ENCODE results near the gene VASH1.

The VASH1 gene

DNA sequence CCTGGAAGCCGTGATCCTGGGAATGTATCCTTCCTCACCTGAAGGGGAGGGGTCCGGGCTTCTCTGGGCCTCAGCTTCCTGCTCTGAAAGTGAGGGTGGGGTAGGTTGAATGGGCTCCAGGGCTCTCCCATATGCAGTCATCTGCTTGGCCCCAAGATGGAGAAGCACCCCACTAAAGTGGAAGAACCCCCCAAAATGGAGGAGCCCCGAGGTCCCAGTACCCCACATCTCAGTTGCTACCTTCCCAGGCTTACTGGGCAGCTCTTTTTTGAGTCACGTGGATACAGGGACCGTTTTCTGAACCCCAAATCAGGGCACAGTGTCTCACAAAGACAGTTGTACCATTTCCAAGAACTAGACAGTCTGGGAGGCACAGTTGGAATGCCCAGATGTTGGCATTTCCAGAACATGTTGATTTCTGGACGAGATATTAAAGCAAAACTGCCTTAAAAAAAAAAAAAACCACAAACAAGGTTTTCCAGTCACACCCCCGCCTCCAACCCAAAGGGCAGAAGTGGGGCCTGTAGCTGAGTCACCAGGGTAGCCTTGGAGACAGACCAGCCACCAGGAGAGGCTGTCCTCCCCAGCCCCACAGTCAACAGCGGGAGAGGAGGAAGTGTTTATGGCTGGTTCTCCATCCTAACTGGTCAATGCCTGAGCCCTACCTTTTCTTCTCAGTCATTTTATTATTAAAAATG lies 12.1 kb downstream of the VASH1 start:
- Histone ChIP-seq H3K4me1 (ENCODE audit: control insufficient read depth, insufficient read depth, low read length) (peaks cover 9% of the 10 kb centered on the region), H3K27me3 (ENCODE audit: control insufficient read depth in 1 of 2, insufficient read depth in 2 of 2, low read length in 2 of 2) (no peaks in the 10 kb centered on the region), H3K4me3 (ENCODE audit: low read length in 2 of 2) (no peak overlapping the region), H3K27ac (ENCODE audit: low read length) (peak overlapping the region; percentile 64), H3K36me3 (ENCODE audit: control insufficient read depth in 2 of 2, insufficient read depth in 2 of 2, low read length in 2 of 2) (no peaks in the 10 kb centered on the region), H3K9ac (ENCODE audit: low read length in 2 of 2) (no peak overlapping the region), H3K9me3 (ENCODE audit: control insufficient read depth in 2 of 2, low read length in 2 of 2) (no peaks in the 10 kb centered on the region)

DNA sequence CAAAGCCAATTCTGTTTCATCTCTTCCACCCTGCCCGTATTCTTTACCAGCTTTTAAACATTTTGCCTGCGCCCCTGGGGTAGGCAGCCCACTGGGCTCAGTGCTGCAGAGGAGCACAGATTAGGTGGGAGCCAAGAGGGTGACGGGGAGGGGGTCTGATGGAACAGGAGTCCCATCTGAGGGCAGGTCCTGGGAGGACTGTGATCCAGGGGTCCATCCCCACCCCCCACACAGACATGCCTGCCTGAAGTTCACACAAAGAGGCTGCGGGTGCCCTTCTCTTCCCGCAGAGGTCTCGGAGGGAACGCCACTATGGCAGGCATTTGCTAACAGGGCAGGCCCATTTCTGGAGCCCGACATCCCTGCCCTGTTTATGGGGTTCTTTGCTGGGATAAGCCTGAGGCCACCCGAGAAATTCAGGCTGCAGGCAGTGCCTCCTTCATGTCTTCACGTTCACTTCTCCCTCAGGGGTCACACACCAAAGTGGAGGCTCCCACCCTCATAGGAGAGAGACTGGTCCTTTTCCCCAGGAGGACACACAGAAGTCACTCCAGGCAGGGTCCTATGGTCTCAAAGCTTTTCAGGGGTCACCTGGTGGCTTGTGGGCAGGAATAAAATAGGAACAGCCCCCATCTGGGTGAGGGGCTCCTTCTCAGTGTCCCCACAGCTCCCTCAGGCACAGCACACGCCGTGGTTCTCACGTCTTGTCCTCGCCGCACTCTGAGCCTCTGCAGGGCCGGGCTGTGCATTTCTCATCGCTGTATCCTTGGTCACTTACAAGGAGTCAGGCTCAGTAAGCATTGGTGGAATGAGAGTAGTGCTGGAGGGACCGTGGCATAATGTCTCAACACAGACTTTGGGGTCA lies 12.9 kb downstream of the VASH1 start:
- H3K27ac ChIP-seq (ENCODE audit: low read length): no peak overlapping the region
- H3K36me3 ChIP-seq (ENCODE audit: control insufficient read depth in 2 of 2, insufficient read depth in 2 of 2, low read length in 2 of 2): no peaks in the 10 kb centered on the region
- no peak overlapping the region for H3K4me3 ChIP-seq (ENCODE audit: low read length in 2 of 2)
- peaks cover 9% of the 10 kb centered on the region for H3K4me1 ChIP-seq (ENCODE audit: control insufficient read depth, insufficient read depth, low read length)
- H3K27me3 ChIP-seq (ENCODE audit: control insufficient read depth in 1 of 2, insufficient read depth in 2 of 2, low read length in 2 of 2): no peaks in the 10 kb centered on the region
- H3K9ac ChIP-seq (ENCODE audit: low read length in 2 of 2): no peak overlapping the region
- H3K9me3 ChIP-seq (ENCODE audit: control insufficient read depth in 2 of 2, low read length in 2 of 2): no peaks in the 10 kb centered on the region

DNA sequence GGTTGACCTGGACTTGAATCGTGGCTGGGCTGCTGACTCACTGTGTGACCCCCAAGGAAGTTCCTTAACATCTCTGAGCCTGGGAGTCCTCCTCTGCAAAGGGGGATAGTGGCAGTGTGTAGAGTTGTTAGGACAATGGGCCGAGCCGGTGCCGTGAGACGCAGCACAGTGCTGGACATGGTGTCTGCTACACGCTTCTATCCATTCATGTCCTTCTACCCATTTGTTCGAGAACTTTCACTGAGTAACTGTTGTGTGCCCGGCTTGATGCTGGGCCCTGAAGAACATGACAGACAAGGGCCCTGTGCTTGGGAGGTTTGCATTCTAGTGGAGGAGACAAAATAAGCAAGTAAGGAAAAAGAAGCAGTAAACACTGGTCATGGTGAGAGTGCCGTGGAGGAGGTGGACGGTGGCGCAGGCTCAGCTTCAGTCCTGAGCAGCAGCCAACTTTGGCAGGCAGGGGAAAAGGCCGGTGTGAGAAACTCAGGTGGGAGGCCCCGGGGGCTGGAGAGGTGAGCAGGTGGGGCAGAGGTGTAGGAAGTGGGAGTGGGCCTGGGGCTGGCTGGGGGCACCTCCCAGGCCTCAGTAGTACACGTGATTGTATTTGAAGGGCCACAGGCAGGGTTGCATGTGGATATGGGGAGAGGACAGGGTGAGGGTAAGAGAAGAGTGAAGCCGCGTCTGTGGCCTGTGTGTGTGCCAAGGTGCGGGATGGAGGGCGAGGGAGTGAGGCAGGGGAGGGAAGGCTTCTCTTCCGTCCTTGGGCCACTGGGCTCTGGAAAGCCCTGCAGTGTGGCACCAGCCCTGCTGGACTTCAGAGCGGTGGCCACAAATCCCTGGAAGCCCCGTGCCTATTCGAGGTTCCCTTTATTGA lies 13.8 kb downstream of the VASH1 start:
- no peak overlapping the region for H3K4me3 ChIP-seq (ENCODE audit: low read length in 2 of 2)
- H3K27me3 ChIP-seq (ENCODE audit: control insufficient read depth in 1 of 2, insufficient read depth in 2 of 2, low read length in 2 of 2): no peaks in the 10 kb centered on the region
- no peaks in the 10 kb centered on the region for H3K9me3 ChIP-seq (ENCODE audit: control insufficient read depth in 2 of 2, low read length in 2 of 2)
- H3K4me1 ChIP-seq (ENCODE audit: control insufficient read depth, insufficient read depth, low read length): peaks cover 9% of the 10 kb centered on the region
- no peak overlapping the region for H3K9ac ChIP-seq (ENCODE audit: low read length in 2 of 2)
- no peak overlapping the region for H3K27ac ChIP-seq (ENCODE audit: low read length)
- no peaks in the 10 kb centered on the region for H3K36me3 ChIP-seq (ENCODE audit: control insufficient read depth in 2 of 2, insufficient read depth in 2 of 2, low read length in 2 of 2)

DNA sequence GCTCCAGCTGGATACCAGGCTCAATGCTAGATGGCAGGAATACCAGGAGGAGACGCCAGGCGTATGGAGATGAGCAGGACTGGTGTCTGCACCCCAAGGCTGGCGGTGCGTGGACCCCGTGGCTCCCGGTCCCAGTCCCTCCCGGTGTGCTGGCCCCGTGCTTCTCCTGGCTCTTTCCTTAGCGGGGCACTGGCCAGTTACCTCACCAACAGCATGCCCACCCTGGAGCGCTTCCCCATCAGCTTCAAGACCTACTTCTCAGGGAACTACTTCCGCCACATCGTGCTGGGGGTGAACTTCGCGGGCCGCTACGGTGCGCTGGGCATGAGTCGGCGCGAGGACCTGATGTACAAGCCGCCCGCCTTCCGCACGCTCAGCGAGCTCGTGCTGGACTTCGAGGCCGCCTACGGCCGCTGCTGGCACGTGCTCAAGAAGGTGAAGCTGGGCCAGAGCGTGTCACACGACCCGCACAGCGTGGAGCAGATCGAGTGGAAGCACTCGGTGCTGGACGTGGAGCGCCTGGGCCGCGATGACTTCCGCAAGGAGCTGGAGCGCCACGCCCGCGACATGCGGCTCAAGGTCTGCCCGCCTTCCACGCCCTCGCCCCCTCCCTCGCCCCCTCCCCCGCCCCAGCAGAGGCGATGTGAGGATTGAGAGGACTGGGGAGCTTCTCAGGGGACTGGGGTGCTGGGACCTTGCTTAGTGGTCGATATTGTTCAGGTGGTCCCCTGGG lies 14.6 kb downstream of the VASH1 start:
- Histone ChIP-seq H3K27me3 (ENCODE audit: control insufficient read depth in 1 of 2, insufficient read depth in 2 of 2, low read length in 2 of 2) (no peaks in the 10 kb centered on the region), H3K4me3 (ENCODE audit: low read length in 2 of 2) (no peak overlapping the region), H3K36me3 (ENCODE audit: control insufficient read depth in 2 of 2, insufficient read depth in 2 of 2, low read length in 2 of 2) (peaks cover 0 to under 1% of the 10 kb centered on the region in 2 donors), H3K9me3 (ENCODE audit: control insufficient read depth in 2 of 2, low read length in 2 of 2) (no peaks in the 10 kb centered on the region), H3K9ac (ENCODE audit: low read length in 2 of 2) (no peak overlapping the region), H3K27ac (ENCODE audit: low read length) (no peak overlapping the region), H3K4me1 (ENCODE audit: control insufficient read depth, insufficient read depth, low read length) (peaks cover 9% of the 10 kb centered on the region)

DNA sequence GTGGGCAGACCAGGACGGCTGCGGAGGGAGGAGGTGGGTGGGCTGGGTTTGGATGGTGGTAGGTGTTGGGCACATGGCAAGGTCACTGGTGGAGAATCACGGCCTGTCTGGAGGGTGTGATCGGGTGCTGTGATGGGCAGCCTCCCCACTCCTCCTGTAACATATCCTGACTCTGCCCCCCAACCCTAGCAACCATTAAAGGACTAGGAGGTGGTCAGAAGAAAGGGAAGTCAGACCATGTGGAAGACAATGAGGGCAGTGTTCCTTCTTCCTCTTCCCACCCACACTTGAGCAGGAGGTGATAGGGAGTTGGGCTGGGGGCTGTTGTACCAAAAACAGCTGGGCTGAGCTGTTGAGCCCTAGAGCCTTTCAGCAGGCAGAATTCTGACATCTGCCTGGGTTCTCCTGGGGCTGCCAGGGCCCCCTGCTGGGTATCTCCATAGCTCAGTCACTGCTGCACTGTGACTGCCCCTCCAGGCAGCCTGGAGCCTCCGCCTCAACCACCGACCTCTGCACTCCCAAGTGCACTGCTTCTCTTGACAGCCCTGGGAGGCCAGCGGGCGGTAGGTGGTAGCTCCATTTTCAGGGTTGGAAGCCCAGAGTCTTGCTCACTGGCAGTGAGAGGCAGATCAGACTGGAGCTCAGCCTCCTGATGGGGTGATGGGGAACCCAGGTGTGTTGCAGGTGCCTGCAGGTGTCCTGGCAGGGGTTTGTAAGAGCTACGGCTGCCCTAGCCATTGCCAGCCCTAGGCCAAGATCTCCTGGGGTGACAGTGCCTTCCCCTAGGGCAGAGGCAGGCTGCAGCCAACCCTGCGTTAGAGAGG lies 15.4 kb downstream of the VASH1 start:
- H3K9ac ChIP-seq (ENCODE audit: low read length in 2 of 2): no peak overlapping the region
- no peaks in the 10 kb centered on the region for H3K9me3 ChIP-seq (ENCODE audit: control insufficient read depth in 2 of 2, low read length in 2 of 2)
- peaks cover 9% of the 10 kb centered on the region for H3K4me1 ChIP-seq (ENCODE audit: control insufficient read depth, insufficient read depth, low read length)
- H3K27ac ChIP-seq (ENCODE audit: low read length): no peak overlapping the region
- peaks cover 0 to 2% of the 10 kb centered on the region in 2 donors for H3K36me3 ChIP-seq (ENCODE audit: control insufficient read depth in 2 of 2, insufficient read depth in 2 of 2, low read length in 2 of 2)
- no peaks in the 10 kb centered on the region for H3K27me3 ChIP-seq (ENCODE audit: control insufficient read depth in 1 of 2, insufficient read depth in 2 of 2, low read length in 2 of 2)
- no peak overlapping the region for H3K4me3 ChIP-seq (ENCODE audit: low read length in 2 of 2)

DNA sequence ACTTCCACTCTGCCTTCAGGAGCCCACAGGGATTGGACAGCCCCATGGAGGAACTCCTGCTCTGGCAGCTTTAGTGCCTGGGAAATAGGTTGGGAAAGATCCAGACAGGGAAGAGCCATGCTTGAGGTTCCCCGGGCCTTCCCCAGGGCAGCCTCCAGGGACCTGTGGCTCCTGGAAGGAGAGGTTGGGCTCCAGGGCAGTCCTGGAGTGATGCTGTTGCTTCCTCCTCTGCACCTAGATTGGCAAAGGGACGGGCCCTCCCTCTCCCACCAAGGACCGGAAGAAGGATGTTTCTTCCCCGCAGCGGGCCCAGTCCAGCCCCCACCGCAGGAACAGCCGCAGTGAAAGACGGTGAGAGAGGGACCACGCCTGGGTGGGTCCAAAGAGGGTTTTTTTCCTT lies 16.5 kb downstream of the VASH1 start:
- Histone ChIP-seq H3K4me3 (ENCODE audit: low read length in 2 of 2) (no peak overlapping the region), H3K9ac (ENCODE audit: low read length in 2 of 2) (no peak overlapping the region), H3K27me3 (ENCODE audit: control insufficient read depth in 1 of 2, insufficient read depth in 2 of 2, low read length in 2 of 2) (no peaks in the 10 kb centered on the region), H3K4me1 (ENCODE audit: control insufficient read depth, insufficient read depth, low read length) (peaks cover 9% of the 10 kb centered on the region), H3K27ac (ENCODE audit: low read length) (no peak overlapping the region), H3K9me3 (ENCODE audit: control insufficient read depth in 2 of 2, low read length in 2 of 2) (no peaks in the 10 kb centered on the region), H3K36me3 (ENCODE audit: control insufficient read depth in 2 of 2, insufficient read depth in 2 of 2, low read length in 2 of 2) (peaks cover 3 to 5% of the 10 kb centered on the region in 2 donors)

DNA sequence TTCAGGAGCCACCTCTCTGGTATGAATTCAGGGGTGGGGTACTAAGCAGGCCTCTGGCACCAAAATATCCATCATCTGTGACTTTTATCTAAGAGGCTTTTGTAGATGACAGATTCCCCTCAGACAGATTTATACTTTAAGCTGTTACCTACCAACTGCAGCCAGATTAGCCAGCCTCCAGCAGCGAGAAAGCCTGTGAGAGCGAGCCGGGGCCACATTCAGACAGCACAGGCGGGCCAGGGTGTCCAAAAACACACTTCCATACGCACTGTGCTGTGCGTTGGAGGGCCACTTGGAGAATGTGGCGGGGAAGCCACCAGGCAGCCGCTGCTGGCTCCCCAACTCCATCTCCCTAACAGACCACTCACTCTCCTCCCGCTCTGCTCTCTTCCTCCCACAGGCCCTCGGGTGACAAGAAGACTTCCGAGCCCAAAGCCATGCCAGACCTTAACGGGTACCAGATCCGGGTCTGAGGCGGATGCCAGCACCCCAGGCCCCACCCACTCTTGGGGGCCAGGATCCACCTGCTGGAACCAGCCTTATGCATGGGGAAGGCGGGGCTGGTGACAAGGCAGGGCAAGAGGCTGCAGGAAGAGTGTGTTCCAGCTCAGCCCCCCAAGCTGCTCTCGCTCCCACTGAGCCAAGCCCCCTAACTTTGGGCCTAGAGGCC lies 17.4 kb downstream of the VASH1 start:
- H3K9me3 ChIP-seq (ENCODE audit: control insufficient read depth in 2 of 2, low read length in 2 of 2): no peaks in the 10 kb centered on the region

DNA sequence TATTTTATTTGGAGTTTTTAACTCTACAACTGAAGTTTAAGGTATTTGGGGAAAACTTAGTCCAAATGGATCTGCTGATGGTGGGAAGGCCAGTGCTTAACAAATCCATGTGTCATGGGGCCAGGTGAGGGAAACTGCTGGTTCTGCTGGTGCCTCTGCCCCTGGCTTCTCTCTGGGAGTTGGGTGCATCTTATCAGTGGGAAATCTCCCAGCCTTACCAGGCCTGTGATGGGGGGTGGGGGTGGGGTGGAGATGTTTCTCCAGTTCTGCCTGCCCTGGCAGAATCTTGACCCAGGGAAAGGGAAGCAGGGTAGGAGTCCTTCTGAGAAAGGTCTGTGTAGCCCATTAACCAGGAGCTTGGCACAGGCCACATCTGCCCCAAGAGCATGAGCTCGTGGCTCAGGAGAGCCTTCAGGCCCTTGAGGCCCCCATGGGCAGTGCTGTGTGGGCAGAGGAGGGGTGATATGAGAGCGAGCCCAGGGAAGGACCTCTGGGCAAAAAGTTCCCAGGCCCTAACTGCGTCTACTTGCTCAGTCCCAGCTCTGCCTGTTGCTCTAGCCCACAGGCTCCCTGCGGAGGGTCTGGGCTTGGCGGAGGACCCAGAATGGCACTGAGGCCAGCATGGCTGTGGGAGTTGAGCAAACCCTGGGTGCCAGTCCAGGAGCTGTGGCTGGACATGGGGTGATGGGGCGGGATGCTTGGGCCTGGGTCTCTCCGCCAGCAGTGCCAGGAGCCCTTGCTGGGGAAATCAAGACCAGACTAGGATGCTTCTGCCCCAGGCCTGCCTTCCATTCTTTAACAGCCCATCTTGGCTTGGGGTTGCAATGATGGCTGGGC lies 18.2 kb downstream of the VASH1 start:
- no peak overlapping the region for H3K27ac ChIP-seq (ENCODE audit: low read length)
- no peaks in the 10 kb centered on the region for H3K9me3 ChIP-seq (ENCODE audit: control insufficient read depth in 2 of 2, low read length in 2 of 2)
- peaks cover 3 to 7% of the 10 kb centered on the region in 2 donors for H3K36me3 ChIP-seq (ENCODE audit: control insufficient read depth in 2 of 2, insufficient read depth in 2 of 2, low read length in 2 of 2)
- peaks cover 10% of the 10 kb centered on the region for H3K4me1 ChIP-seq (ENCODE audit: control insufficient read depth, insufficient read depth, low read length)
- H3K27me3 ChIP-seq (ENCODE audit: control insufficient read depth in 1 of 2, insufficient read depth in 2 of 2, low read length in 2 of 2): no peaks in the 10 kb centered on the region
- H3K4me3 ChIP-seq (ENCODE audit: low read length in 2 of 2): no peak overlapping the region
- no peak overlapping the region for H3K9ac ChIP-seq (ENCODE audit: low read length in 2 of 2)

More for the DNA sequence above, 17.4 kb downstream of the VASH1 start:
- Histone ChIP-seq H3K4me3 (ENCODE audit: low read length in 2 of 2) (no peak overlapping the region), H3K27ac (ENCODE audit: low read length) (no peak overlapping the region), H3K9ac (ENCODE audit: low read length in 2 of 2) (no peak overlapping the region), H3K27me3 (ENCODE audit: control insufficient read depth in 1 of 2, insufficient read depth in 2 of 2, low read length in 2 of 2) (no peaks in the 10 kb centered on the region), H3K4me1 (ENCODE audit: control insufficient read depth, insufficient read depth, low read length) (peaks cover 10% of the 10 kb centered on the region), H3K36me3 (ENCODE audit: control insufficient read depth in 2 of 2, insufficient read depth in 2 of 2, low read length in 2 of 2) (peaks cover 3 to 5% of the 10 kb centered on the region in 2 donors)

DNA sequence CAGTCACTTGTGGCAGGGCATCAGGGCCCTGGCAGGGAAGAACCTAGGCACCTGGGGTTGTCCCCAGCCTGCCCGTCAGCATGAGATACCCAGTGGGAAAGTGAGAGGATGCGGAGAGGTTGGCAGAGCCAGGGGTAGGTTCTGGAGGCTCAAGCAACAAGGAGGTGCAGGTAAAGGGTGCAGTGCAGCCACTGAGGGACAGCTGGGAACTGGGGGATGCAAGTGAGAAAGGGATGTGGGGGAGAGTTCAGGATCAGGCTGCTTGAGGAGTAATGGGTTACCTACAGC lies 18.7 kb downstream of the VASH1 start:
- Histone ChIP-seq H3K27ac (ENCODE audit: low read length) (no peak overlapping the region), H3K9ac (ENCODE audit: low read length in 2 of 2) (no peak overlapping the region), H3K36me3 (ENCODE audit: control insufficient read depth in 2 of 2, insufficient read depth in 2 of 2, low read length in 2 of 2) (peaks cover 3 to 7% of the 10 kb centered on the region in 2 donors), H3K4me1 (ENCODE audit: control insufficient read depth, insufficient read depth, low read length) (peaks cover 10% of the 10 kb centered on the region), H3K4me3 (ENCODE audit: low read length in 2 of 2) (no peak overlapping the region), H3K9me3 (ENCODE audit: control insufficient read depth in 2 of 2, low read length in 2 of 2) (no peaks in the 10 kb centered on the region), H3K27me3 (ENCODE audit: control insufficient read depth in 1 of 2, insufficient read depth in 2 of 2, low read length in 2 of 2) (no peaks in the 10 kb centered on the region)

All from stomach smooth muscle (tissue), 2 donors.